ENCODE results near the gene SIGLEC14.
A peak's percentile ranks its signal among the peaks of the same experiment; 100 is the strongest.
"Not testable (repeated sequence)": the region's sequence is repeated elsewhere in the genome, so short reads cannot be mapped to it uniquely, and the experiment has no call there.

SIGLEC14 gene

DNA sequence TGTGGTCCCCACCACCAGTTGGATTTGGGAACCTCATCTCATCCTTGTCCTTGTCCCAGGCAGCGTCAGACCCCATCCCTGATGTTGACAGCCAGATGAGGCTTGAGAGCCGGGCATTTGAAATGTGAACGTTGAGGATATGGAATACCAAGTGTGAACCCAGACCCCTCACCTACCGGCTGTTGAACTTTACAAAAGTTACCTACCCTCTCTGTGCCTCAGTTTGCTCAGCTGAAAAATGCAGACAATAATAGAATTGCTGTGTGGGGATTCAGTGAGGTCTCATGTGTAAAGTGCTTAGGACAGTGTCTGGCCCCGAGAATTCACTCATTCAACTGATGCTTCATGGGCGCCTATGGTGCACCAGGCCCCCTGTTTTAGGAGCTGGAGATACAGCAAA is 693 bp upstream of the SIGLEC14 start:
- FAIRE-seq (no peak), DNase-seq (ENCODE audit: insufficient read length, low spot score) (no peak)
- TF ChIP-seq, protein P1, sequence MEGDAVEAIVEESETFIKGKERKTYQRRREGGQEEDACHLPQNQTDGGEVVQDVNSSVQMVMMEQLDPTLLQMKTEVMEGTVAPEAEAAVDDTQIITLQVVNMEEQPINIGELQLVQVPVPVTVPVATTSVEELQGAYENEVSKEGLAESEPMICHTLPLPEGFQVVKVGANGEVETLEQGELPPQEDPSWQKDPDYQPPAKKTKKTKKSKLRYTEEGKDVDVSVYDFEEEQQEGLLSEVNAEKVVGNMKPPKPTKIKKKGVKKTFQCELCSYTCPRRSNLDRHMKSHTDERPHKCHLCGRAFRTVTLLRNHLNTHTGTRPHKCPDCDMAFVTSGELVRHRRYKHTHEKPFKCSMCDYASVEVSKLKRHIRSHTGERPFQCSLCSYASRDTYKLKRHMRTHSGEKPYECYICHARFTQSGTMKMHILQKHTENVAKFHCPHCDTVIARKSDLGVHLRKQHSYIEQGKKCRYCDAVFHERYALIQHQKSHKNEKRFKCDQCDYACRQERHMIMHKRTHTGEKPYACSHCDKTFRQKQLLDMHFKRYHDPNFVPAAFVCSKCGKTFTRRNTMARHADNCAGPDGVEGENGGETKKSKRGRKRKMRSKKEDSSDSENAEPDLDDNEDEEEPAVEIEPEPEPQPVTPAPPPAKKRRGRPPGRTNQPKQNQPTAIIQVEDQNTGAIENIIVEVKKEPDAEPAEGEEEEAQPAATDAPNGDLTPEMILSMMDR (IDR thresholded peaks at IDR 0.05; ENCODE audit: insufficient read depth, missing control alignments) = no peak

- no peak for DNase-seq (ENCODE audit: insufficient read length, low spot score)
- no peak for FAIRE-seq
- TF ChIP-seq, protein P1 (IDR thresholded peaks at IDR 0.05; ENCODE audit: insufficient read depth, missing control alignments) = no peak
These were observed 1.9 kb downstream of the SIGLEC14 start for GRCh38 chr19:51644636-51645271.

DNA sequence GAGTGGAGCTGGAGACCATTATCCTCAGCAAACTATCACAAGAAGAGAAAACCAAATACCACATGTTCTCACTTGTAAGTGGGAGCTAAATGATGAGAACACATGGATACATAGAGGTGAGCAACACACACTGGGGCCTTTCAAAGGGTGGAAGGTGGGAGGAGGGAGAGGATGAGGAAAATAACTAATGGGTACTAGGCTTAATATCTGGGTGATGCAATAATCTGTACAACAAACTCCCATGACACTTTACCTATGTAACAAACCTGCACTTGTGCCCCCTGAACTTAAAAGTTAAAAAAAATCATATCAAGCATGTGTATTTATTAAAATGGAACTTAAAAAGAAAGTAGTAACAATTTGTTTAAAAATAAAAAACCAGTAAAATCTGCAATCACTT is 5.0 kb downstream of the SIGLEC14 start:
- no peak for DNase-seq (ENCODE audit: insufficient read length, low spot score)
- TF ChIP-seq, protein P1 (IDR thresholded peaks at IDR 0.05; ENCODE audit: insufficient read depth, missing control alignments) = no peak
- no peak for FAIRE-seq

- TF ChIP-seq, protein P1 (IDR thresholded peaks at IDR 0.05; ENCODE audit: insufficient read depth, missing control alignments) = no peak
- FAIRE-seq (no peak), DNase-seq (ENCODE audit: insufficient read length, low spot score) (no peak)
These were observed 6.2 kb downstream of the SIGLEC14 start for GRCh38 chr19:51640386-51640785.

DNA sequence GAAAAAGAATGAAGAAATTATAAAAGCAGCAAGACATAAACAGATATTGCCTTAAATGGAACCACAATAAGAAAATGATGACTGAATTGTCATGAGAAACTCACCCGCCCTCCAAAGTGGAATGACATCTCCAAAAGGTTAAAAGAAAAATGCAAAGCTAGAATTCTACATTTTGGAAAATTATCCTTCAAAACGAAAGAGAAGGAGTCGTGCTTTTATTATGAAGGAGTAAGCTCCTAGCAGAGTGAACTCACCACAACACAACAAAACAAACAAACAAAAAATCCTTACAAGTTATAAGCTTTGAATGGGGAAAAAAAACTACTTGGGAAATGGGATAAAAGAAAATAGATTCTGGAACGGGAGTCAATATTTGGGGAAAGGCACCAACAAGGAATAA is 6.7 kb downstream of the SIGLEC14 start:
- no peak for FAIRE-seq
- DNase-seq (ENCODE audit: insufficient read length, low spot score) = no peak

GRCh38 chr19:51637362-51637978 is 9.2 kb downstream of the SIGLEC14 start:
- DNase-seq (ENCODE audit: insufficient read length, low spot score) = no peak
- TF ChIP-seq, protein P1 (IDR thresholded peaks at IDR 0.05; ENCODE audit: insufficient read depth, missing control alignments) = peak; percentile 46
- FAIRE-seq = no peak

More for the DNA sequence above, 6.7 kb downstream of the SIGLEC14 start:
- TF ChIP-seq, protein P1 (IDR thresholded peaks at IDR 0.05; ENCODE audit: insufficient read depth, missing control alignments) = no peak

GRCh38 chr19:51632126-51632525 is 14.5 kb downstream of the SIGLEC14 start:
- FAIRE-seq (no peak), DNase-seq (ENCODE audit: insufficient read length, low spot score) (no peak)
- TF ChIP-seq, protein P1 (IDR thresholded peaks at IDR 0.05; ENCODE audit: insufficient read depth, missing control alignments) = no peak

DNA sequence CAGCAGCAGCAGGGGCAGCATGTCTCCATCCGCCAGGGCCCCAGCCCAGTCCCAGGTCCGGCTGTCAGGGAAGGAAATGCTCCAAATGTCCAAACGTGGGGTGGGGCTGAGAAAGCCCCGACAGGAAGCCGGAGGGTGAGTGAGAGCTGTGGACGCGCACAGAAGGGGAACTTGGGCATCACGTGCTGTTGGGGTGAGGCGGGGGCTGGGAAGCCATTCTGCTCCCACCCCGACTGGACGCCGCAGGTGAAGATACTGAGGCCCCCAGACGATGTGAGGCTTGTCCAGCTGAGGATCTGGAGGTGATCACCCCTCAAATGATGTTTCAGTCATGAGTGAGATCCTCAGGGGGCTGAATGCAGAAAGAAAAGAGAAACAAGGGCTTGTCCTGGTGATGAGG is 16.3 kb downstream of the SIGLEC14 start, which contains the start of gene SIGLEC5:
Gene SIGLEC5 (minus strand): TSS at position 87 of the 400 bp plus-strand sequence. CDS start 66 bp downstream, at position 21.
- FAIRE-seq; DNase-seq (ENCODE audit: insufficient read length, low spot score): not testable (repeated sequence)

Data from D721Med (cell line).